ENCODE data around the gene STXBP2.

The STXBP2 gene

GRCh38 chr19:7628589-7629311 is 8.2 kb upstream of the STXBP2 start:
- H3K4me2 ChIP-seq (ENCODE audit: insufficient read depth, low read length) = peak overlapping the region; percentile 96
- H3K27me3 ChIP-seq (ENCODE audit: insufficient read depth, low read length, poor library complexity) = no peaks in the 10 kb centered on the region
- H3K4me3 ChIP-seq (ENCODE audit: low read depth in 1 of 2, low read length in 2 of 2) = peak overlapping the region; percentile 69 to 83
- H3K9ac ChIP-seq (ENCODE audit: low read depth, low read length) = peak overlapping the region; percentile 76
- peaks cover 52% of the 10 kb centered on the region for H3K36me3 ChIP-seq (ENCODE audit: insufficient read depth, low read length)
- peaks cover 43% of the 10 kb centered on the region for H3K4me1 ChIP-seq (ENCODE audit: insufficient read depth, low read length)
- peaks cover 45% of the 10 kb centered on the region for H4K20me1 ChIP-seq (ENCODE audit: insufficient read depth, low read length)
- no peak for DNase-seq
- H3K27ac ChIP-seq (ENCODE audit: low read length) = peak overlapping the region; percentile 76
- peak overlapping the region; percentile 72 for H2AFZ ChIP-seq (ENCODE audit: low read depth, low read length)
- ATAC-seq (ENCODE audit: insufficient read depth, low read depth) = no peak
- H3K9me3 ChIP-seq (ENCODE audit: insufficient read depth, low read length, severe bottlenecking) = no peaks in the 10 kb centered on the region
- no peak for TF ChIP-seq CTCF (IDR thresholded peaks at IDR 0.05; ENCODE audit: borderline replicate concordance, extremely low read depth, low read length, poor library complexity, severe bottlenecking)
- no peak for TF ChIP-seq EZH2 (IDR thresholded peaks at IDR 0.05; ENCODE audit: borderline replicate concordance, low read depth, low read length, severe bottlenecking)
- peaks cover 63% of the 10 kb centered on the region for H3K79me2 ChIP-seq (ENCODE audit: insufficient read depth, low read length)

GRCh38 chr19:7629347-7630054 is 7.4 kb upstream of the STXBP2 start, which contains the start of the genes PET100 and XAB2:
Gene PET100, plus strand, starts transcription at chr19:7629793. Its CDS starts 41 bp downstream, at chr19:7629834.
Gene XAB2, minus strand, starts transcription at chr19:7629545. Its CDS starts 18 bp downstream, at chr19:7629527.
- peaks cover 63% of the 10 kb centered on the region for H3K79me2 ChIP-seq (ENCODE audit: insufficient read depth, low read length)
- H3K4me2 ChIP-seq (ENCODE audit: insufficient read depth, low read length) = peak within 1 kb of the TSS; percentile 96
- peak within 1 kb of the TSS; percentile 79 for H3K9ac ChIP-seq (ENCODE audit: low read depth, low read length)
- DNase-seq = peak; percentile 97
- H3K4me3 ChIP-seq (ENCODE audit: low read depth in 1 of 2, low read length in 2 of 2) = peak within 1 kb of the TSS; percentile 83 to 86
- peak; percentile 99 for ATAC-seq (ENCODE audit: insufficient read depth, low read depth)
- H3K9me3 ChIP-seq (ENCODE audit: insufficient read depth, low read length, severe bottlenecking) = no peaks in the 10 kb centered on the region
- TF ChIP-seq EZH2 (IDR thresholded peaks at IDR 0.05; ENCODE audit: borderline replicate concordance, low read depth, low read length, severe bottlenecking) (no peak), CTCF (IDR thresholded peaks at IDR 0.05; ENCODE audit: borderline replicate concordance, extremely low read depth, low read length, poor library complexity, severe bottlenecking) (no peak)
- no peaks in the 10 kb centered on the region for H3K27me3 ChIP-seq (ENCODE audit: insufficient read depth, low read length, poor library complexity)
- peaks cover 50% of the 10 kb centered on the region for H4K20me1 ChIP-seq (ENCODE audit: insufficient read depth, low read length)
- H3K27ac ChIP-seq (ENCODE audit: low read length) = peak within 1 kb of the TSS; percentile 85
- peak within 1 kb of the TSS; percentile 72 for H2AFZ ChIP-seq (ENCODE audit: low read depth, low read length)
- H3K36me3 ChIP-seq (ENCODE audit: insufficient read depth, low read length) = peaks cover 46% of the 10 kb centered on the region
- H3K4me1 ChIP-seq (ENCODE audit: insufficient read depth, low read length) = peaks cover 43% of the 10 kb centered on the region

GRCh38 chr19:7631577-7631976 is 5.3 kb upstream of the STXBP2 start:
- Histone ChIP-seq H3K4me1 (ENCODE audit: insufficient read depth, low read length) (peaks cover 39% of the 10 kb centered on the region), H3K79me2 (ENCODE audit: insufficient read depth, low read length) (peaks cover 52% of the 10 kb centered on the region), H3K9ac (ENCODE audit: low read depth, low read length) (no peak overlapping the region), H3K36me3 (ENCODE audit: insufficient read depth, low read length) (peaks cover 26% of the 10 kb centered on the region), H3K27me3 (ENCODE audit: insufficient read depth, low read length, poor library complexity) (no peaks in the 10 kb centered on the region), H4K20me1 (ENCODE audit: insufficient read depth, low read length) (peaks cover 37% of the 10 kb centered on the region), H2AFZ (ENCODE audit: low read depth, low read length) (no peak overlapping the region), H3K27ac (ENCODE audit: low read length) (no peak overlapping the region), H3K9me3 (ENCODE audit: insufficient read depth, low read length, severe bottlenecking) (no peaks in the 10 kb centered on the region), H3K4me2 (ENCODE audit: insufficient read depth, low read length) (peak overlapping the region; percentile 23), H3K4me3 (ENCODE audit: low read depth in 1 of 2, low read length in 2 of 2) (no peak overlapping the region)
- TF ChIP-seq EZH2 (IDR thresholded peaks at IDR 0.05; ENCODE audit: borderline replicate concordance, low read depth, low read length, severe bottlenecking) (no peak), CTCF (IDR thresholded peaks at IDR 0.05; ENCODE audit: borderline replicate concordance, extremely low read depth, low read length, poor library complexity, severe bottlenecking) (no peak)
- DNase-seq = no peak
- ATAC-seq (ENCODE audit: insufficient read depth, low read depth) = no peak

Data from DND-41 (cell line).